GM23248 (cell line): Measurements from ENCODE around the gene KIF11.

ENCODE experiments used
- EZH2 ChIP-seq: fragments of 200-600 bp; sonication (generic); IDR thresholded peaks from 2 replicates; pipeline ENCODE4 v1.6.1; 2018; ENCODE audit warnings: antibody characterized with exemption, mild to moderate bottlenecking; ENCODE audit not compliant: insufficient read depth, poor library complexity, severe bottlenecking
- EZH2phosphoT487 ChIP-seq: fragments of 200-600 bp; sonication (generic); IDR thresholded peaks from 2 replicates; pipeline ENCODE4 v1.6.1; 2018; ENCODE audit warnings: antibody characterized with exemption, moderate library complexity, mild to moderate bottlenecking, low read depth; ENCODE audit not compliant: insufficient read depth

GRCh38 chr10:92547676-92548075 is 45.3 kb upstream of the KIF11 start:
- no peak for TF ChIP-seq EZH2
- no peak for TF ChIP-seq EZH2phosphoT487
